GM12878 (cell line): ENCODE data around the gene DPH7. TPM values are rescaled to one million over a fixed set of nuclear protein-coding genes. Genes with fewer than 3 reads are reported as not detected.

Experiments
- CBX5 ChIP-seq: sonication (generic); IDR thresholded peaks from 2 replicates; pipeline ENCODE4 v1.6.1; 2016; ENCODE audit warnings: low read depth, moderate library complexity, mild to moderate bottlenecking, inconsistent platforms
- ESRRA ChIP-seq: IDR thresholded peaks from 2 replicates; pipeline ENCODE4 v1.6.1; 2012; ENCODE audit warnings: mild to moderate bottlenecking, low read length, improper control_type of control experiment
- KAT2A ChIP-seq: conservative IDR thresholded peaks from 2 replicates; pipeline ENCODE4 v1.6.1; 2011; ENCODE audit warnings: low read depth, low read length; ENCODE audit not compliant: control insufficient read depth
- KDM1A ChIP-seq: fragments of 200-600 bp; sonication (generic); IDR thresholded peaks from 2 replicates; pipeline ENCODE4 v1.6.1; 2016; ENCODE audit warnings: borderline replicate concordance
- KLF5 ChIP-seq: fragments of 450-650 bp; IDR thresholded peaks from 2 replicates; pipeline ENCODE4 v1.6.1; 2014; ENCODE audit warnings: mild to moderate bottlenecking; ENCODE audit not compliant: partially characterized antibody
- MAX ChIP-seq: IDR thresholded peaks from 2 replicates; pipeline ENCODE4 v1.6.1; 2012; ENCODE audit warnings: low read depth, low read length, improper control_type of control experiment
- PAX5 ChIP-seq: IDR thresholded peaks from 2 replicates; pipeline ENCODE4 v1.6.1; 2011; ENCODE audit warnings: low read depth, low read length, borderline replicate concordance
- PRDM15 ChIP-seq: fragments of 450-650 bp; formaldehyde crosslinking; IDR thresholded peaks from 2 replicates; pipeline ENCODE4 v1.4.0; 2020; ENCODE audit warnings: mild to moderate bottlenecking, moderate library complexity
- REST ChIP-seq: IDR thresholded peaks from 2 replicates; pipeline ENCODE4 v1.6.1; 2012; ENCODE audit warnings: mild to moderate bottlenecking, low read depth, low read length
- SMC3 ChIP-seq: IDR thresholded peaks from 2 replicates; pipeline ENCODE4 v1.6.1; 2011; ENCODE audit warnings: low read length, improper control_type of control experiment, borderline replicate concordance
- ZBTB11 ChIP-seq: fragments of 450-650 bp; formaldehyde crosslinking; IDR thresholded peaks from 2 replicates; pipeline ENCODE4 v1.5.0; 2022; ENCODE audit warnings: mild to moderate bottlenecking, missing genetic modification characterization
- ZNF687 ChIP-seq: fragments of 450-650 bp; IDR thresholded peaks from 2 replicates; pipeline ENCODE4 v1.6.1; 2017; ENCODE audit warnings: mild to moderate bottlenecking, moderate library complexity
- polyA plus RNA-seq, 11 experiments: library from polyadenylated mRNA; depleted of rRNA in 4 of 11; unstranded in 6 of 11; stranded (reverse) in 5 of 11; fragments of >200 nt; fragmentation: Nextera tagmentation in 4 of 11; fragmentation: Illumina TruSeq in 1 of 11; extraction: Ambion mirVana in 4 of 11; extraction: Trizol in 1 of 11; gene quantifications; 1 replicate in 1 of 11; 2 replicates in 10 of 11; pipeline versions ENCODE4 v1.2.1 to v1.2.3, GENCODE V29; 2011 to 2016; ENCODE audit warnings: inconsistent platforms in 2 of 11, missing spikeins in 2 of 11, low read depth in 1 of 11
- total RNA-seq, 4 experiments: library from RNA; depleted of rRNA in 3 of 4; stranded (reverse); fragments of >200 nt in 3 of 4; fragmentation: Illumina TruSeq in 1 of 4; extraction: Trizol in 1 of 4; gene quantifications; 2 replicates each; pipeline versions ENCODE4 v1.2.1 to v1.2.3, GENCODE V29; 2013 to 2021

The DPH7 gene
- total and polyA plus RNA-seq, 10 of the 15 experiments (the other 5 are each of a cell fraction or from before 2014, with no cell fraction given), result 8.7 to 40.0 (median 28.1) TPM

- TF ChIP-seq ZNF687 (peak; percentile 96), KLF5 (peak; percentile 66), MAX (no peak; the same call in 1 of the 2 replicates), REST (no peak), KDM1A (no peak), CBX5 (no peak), ESRRA (0 out of 2 replicates have a peak, but pooled peaks have one; percentile 17), PAX5 (no peak), ZBTB11 (CRISPR knock-in tag) (no peak), SMC3 (no peak), PRDM15 (CRISPR knock-in tag) (no peak), KAT2A (no peak)
Observed at GRCh38 chr9:137618105-137619067, 39.7 kb upstream of the DPH7 start, which contains the start of gene EHMT1 (continued).
